H9 (cell line): ENCODE results near the gene PKNOX2. TPM values are rescaled to one million over a fixed set of nuclear protein-coding genes. Genes with fewer than 3 reads are reported as not detected.

Experiments used
- DNase-seq: peaks from one replicate; pipeline ENCODE4 v3.0.0-alpha.2; 2017
- H2AFZ ChIP-seq: one replicate; pipeline ENCODE4 v1.6.1; 2013; ENCODE audit warnings: mild to moderate bottlenecking, low read length, control low read depth, moderate library complexity
- H2AK5ac ChIP-seq: 2 replicates; pipeline ENCODE4 v1.6.1; 2013; ENCODE audit warnings: low read length, control low read depth, mixed read lengths; ENCODE audit not compliant: insufficient read length
- H2BK120ac ChIP-seq: one replicate; pipeline ENCODE4 v1.6.1; 2013; ENCODE audit warnings: low read depth, mild to moderate bottlenecking, low read length, control low read depth, inconsistent platforms; ENCODE audit not compliant: poor library complexity, severe bottlenecking
- H2BK12ac ChIP-seq: 2 replicates; pipeline ENCODE4 v1.6.1; 2013; ENCODE audit warnings: low read length, control low read depth, mixed read lengths, low read depth; ENCODE audit not compliant: insufficient read length
- H2BK15ac ChIP-seq: 2 replicates; pipeline ENCODE4 v1.6.1; 2013; ENCODE audit warnings: low read depth, low read length, control low read depth
- H2BK20ac ChIP-seq: one replicate; pipeline ENCODE4 v1.6.1; 2013; ENCODE audit warnings: low read depth, mild to moderate bottlenecking, low read length, control low read depth, inconsistent platforms; ENCODE audit not compliant: poor library complexity, severe bottlenecking
- H2BK5ac ChIP-seq: 2 replicates; pipeline ENCODE4 v1.6.1; 2013; ENCODE audit warnings: low read length, control low read depth, mixed read lengths; ENCODE audit not compliant: insufficient read length
- H3K14ac ChIP-seq: 2 replicates; pipeline ENCODE4 v1.6.1; 2013; ENCODE audit warnings: low read length, control low read depth; ENCODE audit not compliant: insufficient read depth
- H3K18ac ChIP-seq: 2 replicates; pipeline ENCODE4 v1.6.1; 2013; ENCODE audit warnings: low read depth, mild to moderate bottlenecking, mixed read lengths, low read length, control low read depth; ENCODE audit not compliant: insufficient read length
- H3K23ac ChIP-seq: 2 replicates; pipeline ENCODE4 v1.6.1; 2013; ENCODE audit warnings: low read length, control low read depth, mixed read lengths, low read depth; ENCODE audit not compliant: insufficient read length
- H3K23me2 ChIP-seq: 2 replicates; pipeline ENCODE4 v1.6.1; 2013; ENCODE audit warnings: low read depth, mild to moderate bottlenecking, mixed read lengths, low read length, control low read depth; ENCODE audit not compliant: insufficient read length, poor library complexity, severe bottlenecking
- H3K27ac ChIP-seq: 2 replicates; pipeline ENCODE4 v1.5.1; 2013; ENCODE audit warnings: low read length, control low read depth, mixed read lengths, low read depth; ENCODE audit not compliant: insufficient read length
- H3K27me3 ChIP-seq: 2 replicates; pipeline ENCODE4 v1.6.1; 2013; ENCODE audit warnings: low read length, control low read depth, inconsistent platforms; ENCODE audit not compliant: insufficient read depth
- H3K4ac ChIP-seq: 2 replicates; pipeline ENCODE4 v1.6.1; 2013; ENCODE audit warnings: low read depth, mild to moderate bottlenecking, control low read depth, inconsistent platforms, low read length, moderate library complexity
- H3K4me1 ChIP-seq: 2 replicates; pipeline ENCODE4 v1.6.1; 2013; ENCODE audit warnings: low read length, control low read depth, inconsistent platforms; ENCODE audit not compliant: insufficient read depth
- H3K4me2 ChIP-seq: 2 replicates; pipeline ENCODE4 v1.6.1; 2013; ENCODE audit warnings: low read length, control low read depth, mixed read lengths; ENCODE audit not compliant: insufficient read length, insufficient read depth
- H3K56ac ChIP-seq: 2 replicates; pipeline ENCODE4 v1.6.1; 2013; ENCODE audit warnings: low read depth, mild to moderate bottlenecking, mixed read lengths, low read length, control low read depth; ENCODE audit not compliant: insufficient read length
- H3K79me1 ChIP-seq: 2 replicates; pipeline ENCODE4 v1.6.1; 2013; ENCODE audit warnings: low read depth, mild to moderate bottlenecking, moderate library complexity, low read length, control low read depth, inconsistent platforms; ENCODE audit not compliant: insufficient read depth, poor library complexity, severe bottlenecking
- H3K79me2 ChIP-seq: 2 replicates; pipeline ENCODE4 v1.6.1; 2013; ENCODE audit warnings: low read length, control low read depth, inconsistent platforms; ENCODE audit not compliant: insufficient read depth
- H3K9ac ChIP-seq: 2 replicates; pipeline ENCODE4 v1.6.1; 2013; ENCODE audit warnings: low read length, control low read depth, mixed read lengths; ENCODE audit not compliant: insufficient read length; ENCODE audit errors: extremely low read depth
- H3K9me3 ChIP-seq: one replicate; pipeline ENCODE4 v1.6.1; 2013; ENCODE audit warnings: low read depth, low read length, inconsistent platforms; ENCODE audit not compliant: control insufficient read depth
- H3T11ph ChIP-seq: one replicate; pipeline ENCODE4 v1.6.1; 2013; ENCODE audit warnings: mild to moderate bottlenecking, low read length, control low read depth, inconsistent platforms
- H4K20me1 ChIP-seq: one replicate; pipeline ENCODE4 v1.6.1; 2013; ENCODE audit not compliant: control insufficient read depth, insufficient read length, insufficient read depth
- H4K5ac ChIP-seq: 2 replicates; pipeline ENCODE4 v1.6.1; 2013; ENCODE audit warnings: low read depth, mild to moderate bottlenecking, mixed read lengths, low read length, control low read depth; ENCODE audit not compliant: insufficient read length
- H4K8ac ChIP-seq: replicated peaks from 2 replicates; pipeline ENCODE4 v1.6.1; 2013; ENCODE audit warnings: low read length, control low read depth, mixed read lengths, low read depth; ENCODE audit not compliant: insufficient read length
- H4K91ac ChIP-seq: 2 replicates; pipeline ENCODE4 v1.6.1; 2013; ENCODE audit warnings: low read depth, mild to moderate bottlenecking, moderate library complexity, mixed read lengths, low read length, control low read depth; ENCODE audit not compliant: insufficient read length
- H3K27ac Mint-ChIP-seq, 3 experiments: 2 replicates in 2 of 3; 3 replicates in 1 of 3; pipeline ENCODE4 v1.8.0; 2020 to 2021; ENCODE audit warnings: mixed read lengths in 3 of 3, mild to moderate bottlenecking in 1 of 3, moderate library complexity in 1 of 3
- H3K27me3 Mint-ChIP-seq: 2 replicates; pipeline ENCODE4 v1.8.0; 2021; ENCODE audit warnings: low read depth, mild to moderate bottlenecking, moderate library complexity, mixed read lengths
- H3K36me3 Mint-ChIP-seq, 3 experiments: 2 replicates in 2 of 3; 3 replicates in 1 of 3; pipeline ENCODE4 v1.8.0; 2020 to 2021; ENCODE audit warnings: low read depth in 3 of 3, mixed read lengths in 3 of 3; ENCODE audit not compliant: insufficient read depth in 1 of 3
- H3K4me1 Mint-ChIP-seq, 2 experiments: 2 replicates each; pipeline ENCODE4 v1.8.0; 2020; ENCODE audit warnings: mixed read lengths in 2 of 2
- H3K4me3 Mint-ChIP-seq, 2 experiments: 2 replicates in 1 of 2; 3 replicates in 1 of 2; pipeline ENCODE4 v1.8.0; 2020 to 2021; ENCODE audit warnings: mild to moderate bottlenecking in 2 of 2, mixed read lengths in 2 of 2, moderate library complexity in 1 of 2
- H3K9me3 Mint-ChIP-seq, 2 experiments: 2 replicates in 1 of 2; 3 replicates in 1 of 2; pipeline ENCODE4 v1.8.0; 2020; ENCODE audit warnings: mild to moderate bottlenecking in 2 of 2, mixed read lengths in 2 of 2, moderate library complexity in 1 of 2
- WGBS: extraction: QIAGEN DNeasy Blood & Tissue Kit; methylation state at CpG from one replicate; pipeline ENCODE4 v1.1.7; 2013; ENCODE audit warnings: missing lambda C conversion rate, low lambda C conversion rate, mixed read lengths; ENCODE audit not compliant: insufficient read length; ENCODE audit errors: extremely low coverage; 5-methylcytosine and 5-hydroxymethylcytosine counted together
- total RNA-seq: library from RNA; stranded (reverse); gene quantifications from 2 replicates; pipeline ENCODE4 v1.2.1, GENCODE V29; 2021
- TF ChIP-seq, protein P1 (sequence below): fragments of 200-600 bp; sonication (generic); conservative IDR thresholded peaks from 3 replicates; pipeline ENCODE4 v1.8.0; 2021; ENCODE audit warnings: antibody characterized with exemption, mild to moderate bottlenecking

PKNOX2 gene
- total RNA-seq, 1 experiment from 2014 or later = 1.3 TPM

DNA sequence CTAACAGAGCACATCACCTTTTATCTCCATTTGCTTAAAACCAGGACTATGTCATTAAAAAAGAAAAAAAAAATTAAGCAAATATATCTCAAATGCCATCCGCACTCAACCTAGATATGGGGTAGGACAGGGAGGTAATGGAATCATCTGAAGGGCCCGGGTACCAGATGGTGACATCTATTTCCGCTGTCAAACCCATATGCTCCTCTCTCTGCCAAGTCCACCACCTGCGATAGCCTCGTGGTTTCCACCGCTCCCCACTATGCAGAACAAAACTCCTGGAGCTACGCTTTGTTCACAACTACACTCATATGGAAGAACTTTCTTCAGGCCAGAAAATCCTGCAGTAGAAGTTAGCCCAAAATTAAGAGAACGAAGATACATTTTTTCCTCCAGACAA, 300.1 kb downstream of the PKNOX2 start:
- no peak overlapping the region for H3K27ac ChIP-seq
- no CpG with 5 or more reads among the region's 8 CpGs for WGBS

More for the DNA sequence above, 300.1 kb downstream of the PKNOX2 start:
- no peak overlapping the region for H2BK20ac ChIP-seq
- H3K79me2 ChIP-seq = no peaks in the 10 kb centered on the region
- no peaks in the 10 kb centered on the region for H3K27me3 ChIP-seq
- no peak overlapping the region for H3K4ac ChIP-seq
- H2BK12ac ChIP-seq = no peak overlapping the region
- H4K5ac ChIP-seq = no peak overlapping the region
- TF ChIP-seq, protein P1, sequence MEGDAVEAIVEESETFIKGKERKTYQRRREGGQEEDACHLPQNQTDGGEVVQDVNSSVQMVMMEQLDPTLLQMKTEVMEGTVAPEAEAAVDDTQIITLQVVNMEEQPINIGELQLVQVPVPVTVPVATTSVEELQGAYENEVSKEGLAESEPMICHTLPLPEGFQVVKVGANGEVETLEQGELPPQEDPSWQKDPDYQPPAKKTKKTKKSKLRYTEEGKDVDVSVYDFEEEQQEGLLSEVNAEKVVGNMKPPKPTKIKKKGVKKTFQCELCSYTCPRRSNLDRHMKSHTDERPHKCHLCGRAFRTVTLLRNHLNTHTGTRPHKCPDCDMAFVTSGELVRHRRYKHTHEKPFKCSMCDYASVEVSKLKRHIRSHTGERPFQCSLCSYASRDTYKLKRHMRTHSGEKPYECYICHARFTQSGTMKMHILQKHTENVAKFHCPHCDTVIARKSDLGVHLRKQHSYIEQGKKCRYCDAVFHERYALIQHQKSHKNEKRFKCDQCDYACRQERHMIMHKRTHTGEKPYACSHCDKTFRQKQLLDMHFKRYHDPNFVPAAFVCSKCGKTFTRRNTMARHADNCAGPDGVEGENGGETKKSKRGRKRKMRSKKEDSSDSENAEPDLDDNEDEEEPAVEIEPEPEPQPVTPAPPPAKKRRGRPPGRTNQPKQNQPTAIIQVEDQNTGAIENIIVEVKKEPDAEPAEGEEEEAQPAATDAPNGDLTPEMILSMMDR = no peak
- H3K4me2 ChIP-seq = no peak overlapping the region
- no peaks in the 10 kb centered on the region for H3K9me3 ChIP-seq
- H2AFZ ChIP-seq = no peak overlapping the region
- Mint-ChIP-seq H3K4me3 (no peak overlapping the region), H3K4me1 (peaks cover 16 to 18% of the 10 kb centered on the region in 2 experiments), H3K27ac (peak overlapping the region in 1 of 3 experiments; percentile 48; a peak in 1 of 7 replicates), H3K9me3 (no peaks in the 10 kb centered on the region), H3K36me3 (peaks cover 1 to 40% (median 29%) of the 10 kb centered on the region in 3 experiments; a peak in 6 of 7 replicates), H3K27me3 (no peaks in the 10 kb centered on the region)
- no peaks in the 10 kb centered on the region for H4K20me1 ChIP-seq
- no peak overlapping the region for H2BK15ac ChIP-seq
- H3K9ac ChIP-seq = no peak overlapping the region
- H4K91ac ChIP-seq = no peak overlapping the region
- no peak overlapping the region for H2BK120ac ChIP-seq
- H4K8ac ChIP-seq = no peak overlapping the region
- H3T11ph ChIP-seq = no peak overlapping the region
- H3K56ac ChIP-seq = no peak overlapping the region
- H2BK5ac ChIP-seq = no peak overlapping the region
- peaks cover 2% of the 10 kb centered on the region; the same call in 1 of the 2 replicates for H3K4me1 ChIP-seq
- no peak for DNase-seq
- no peaks in the 10 kb centered on the region for H3K23me2 ChIP-seq
- no peaks in the 10 kb centered on the region for H3K79me1 ChIP-seq
- H2AK5ac ChIP-seq = no peak overlapping the region
- H3K23ac ChIP-seq = no peak overlapping the region
- no peak overlapping the region for H3K14ac ChIP-seq
- no peak overlapping the region for H3K18ac ChIP-seq
